OCI-LY7 (cell line): ENCODE measurements around the gene SYN1. TPM values are rescaled to one million over a fixed set of nuclear protein-coding genes. Genes with fewer than 3 reads are reported as not detected.

Experiments
- BruUV-seq: library from RNA; stranded (reverse); fragments of 400-500 nt; replicated peaks from 2 replicates; lab custom pipeline; 2021; lab: Mats Ljungman, UMichigan
- CTCF ChIA-PET: fragments of 300-600 bp; sonication (Branson Sonifier 250); formaldehyde crosslinking; loops from one replicate; lab custom pipeline; 2022; ENCODE audit warnings: antibody characterized with exemption; ENCODE audit not compliant: unreplicated experiment; lab: Charles Lee
- POLR2A ChIA-PET: fragments of 300-600 bp; sonication (Branson Sonifier 250); formaldehyde crosslinking; loops from one replicate; lab custom pipeline; 2022; ENCODE audit warnings: antibody characterized with exemption; lab: Charles Lee
- DNase-seq: peaks from one replicate; pipeline ENCODE4 v3.0.0-alpha.2; 2015; ENCODE audit warnings: low spot score
- H2AFZ ChIP-seq: fragments of 200-600 bp; sonication (generic), shearing (Covaris generic); 2 replicates; pipeline ENCODE4 v1.6.1; 2014; ENCODE audit warnings: mild to moderate bottlenecking, antibody characterized with exemption, low read length, moderate library complexity
- H3K27ac ChIP-seq: fragments of 200-600 bp; sonication (generic); 2 replicates; pipeline ENCODE4 v1.5.1; 2014; ENCODE audit warnings: mixed run types, low read depth, mild to moderate bottlenecking, moderate library complexity, low read length, inconsistent platforms; ENCODE audit not compliant: poor library complexity, severe bottlenecking
- H3K36me3 ChIP-seq: fragments of 200-600 bp; sonication (generic); 2 replicates; pipeline ENCODE4 v1.6.1; 2014; ENCODE audit warnings: mild to moderate bottlenecking, antibody characterized with exemption, low read length, moderate library complexity, mixed read lengths; ENCODE audit not compliant: insufficient read depth
- H3K4me1 ChIP-seq: fragments of 200-600 bp; sonication (generic); 2 replicates; pipeline ENCODE4 v1.5.1; 2014; ENCODE audit warnings: mild to moderate bottlenecking, low read length; ENCODE audit not compliant: insufficient read depth, poor library complexity, severe bottlenecking
- H3K4me2 ChIP-seq: fragments of 200-600 bp; sonication (generic); 2 replicates; pipeline ENCODE4 v1.6.1; 2014; ENCODE audit warnings: mild to moderate bottlenecking, low read length
- H3K4me3 ChIP-seq: fragments of 200-600 bp; sonication (generic); 2 replicates; pipeline ENCODE4 v1.5.1; 2014; ENCODE audit warnings: mild to moderate bottlenecking, low read depth, low read length; ENCODE audit not compliant: poor library complexity, severe bottlenecking
- H3K79me2 ChIP-seq: fragments of 200-600 bp; sonication (generic); 2 replicates; pipeline ENCODE4 v1.6.1; 2016; ENCODE audit warnings: low read depth, mild to moderate bottlenecking, low read length, moderate library complexity, mixed read lengths; ENCODE audit not compliant: insufficient read depth
- H3K9me2 ChIP-seq: fragments of 200-600 bp; sonication (generic); 2 replicates; pipeline ENCODE4 v1.6.1; 2016; ENCODE audit warnings: mild to moderate bottlenecking, low read length, mixed read lengths; ENCODE audit not compliant: insufficient read depth
- H3K9me3 ChIP-seq: fragments of 200-600 bp; sonication (generic); 2 replicates; pipeline ENCODE4 v1.6.1; 2014; ENCODE audit warnings: mild to moderate bottlenecking, mixed run types, low read length, mixed read lengths
- H4K20me1 ChIP-seq: fragments of 200-600 bp; sonication (generic); 2 replicates; pipeline ENCODE4 v1.6.1; 2014; ENCODE audit warnings: mild to moderate bottlenecking, antibody characterized with exemption, low read length, moderate library complexity, mixed read lengths; ENCODE audit not compliant: insufficient read depth
- EZH2phosphoT487 ChIP-seq: fragments of 200-600 bp; sonication (generic); IDR thresholded peaks from 2 replicates; pipeline ENCODE4 v1.6.1; 2018; ENCODE audit warnings: low read depth, borderline replicate concordance, mild to moderate bottlenecking, mixed run types, antibody characterized with exemption, low read length, moderate library complexity, mixed read lengths
- intact Hi-C: fragments of 100-400 bp; cut with micrococcal nuclease; formaldehyde crosslinking; loops from one replicate; pipeline ENCODE4 v1.10.0; 2022; ENCODE audit not compliant: unreplicated experiment
- total RNA-seq, 2 experiments: library from RNA; depleted of rRNA in 1 of 2; stranded (reverse); fragments of >200 nt in 1 of 2; shearing (Covaris generic) in 1 of 2; gene quantifications; 2 replicates each; pipeline ENCODE4 v1.2.3, GENCODE V29; 2014 to 2022
- TF ChIP-seq, protein P1 (sequence below): fragments of 200-600 bp; sonication (generic); conservative IDR thresholded peaks from 2 replicates; pipeline ENCODE4 v1.5.1; 2014; ENCODE audit warnings: mild to moderate bottlenecking, antibody characterized with exemption, low read length, moderate library complexity, mixed read lengths

SYN1 gene
- total RNA-seq, 2 experiments from 2014 or later: not detected

DNA sequence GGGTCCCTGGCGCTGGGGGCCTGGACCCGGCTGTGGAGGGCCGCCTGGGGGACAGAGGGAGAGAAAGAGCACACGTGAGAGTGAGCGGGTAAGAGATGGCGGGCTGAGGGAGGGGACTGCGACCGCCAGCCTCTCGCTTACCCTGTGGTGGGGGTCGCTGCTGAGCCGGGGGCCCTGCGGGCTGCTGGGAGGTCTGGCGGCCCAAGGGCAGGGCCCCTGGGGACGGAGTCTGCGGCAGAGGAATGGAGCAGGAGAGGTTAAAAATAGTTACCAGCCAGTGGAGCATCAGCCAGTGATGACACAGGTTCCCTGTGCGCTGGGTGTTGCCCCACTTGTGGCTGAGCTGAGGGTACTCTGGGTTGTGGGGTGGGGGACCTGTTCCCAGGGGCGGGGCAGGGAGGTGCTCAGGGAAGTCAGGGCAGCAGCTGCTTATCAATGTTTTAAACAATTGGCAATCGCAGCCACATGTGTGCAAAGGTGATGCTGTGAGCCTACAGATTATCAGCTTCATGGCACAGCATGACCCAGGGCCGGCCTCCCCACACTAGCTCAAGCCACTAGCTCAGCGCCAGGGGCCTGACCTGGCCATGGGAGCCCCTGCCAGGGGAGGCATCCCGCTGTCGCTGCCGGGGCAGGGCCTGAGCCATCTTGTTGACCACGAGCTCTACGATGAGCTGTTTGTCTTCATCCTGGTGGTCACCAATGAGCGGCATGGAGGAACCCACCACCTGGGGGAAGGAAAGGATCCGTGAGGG lies 44.9 kb downstream of the SYN1 start:
- Histone ChIP-seq H3K27ac (no peak overlapping the region), H3K9me2 (no peaks in the 10 kb centered on the region), H3K4me1 (no peaks in the 10 kb centered on the region), H3K9me3 (no peaks in the 10 kb centered on the region), H2AFZ (no peak overlapping the region), H4K20me1 (no peaks in the 10 kb centered on the region), H3K4me2 (no peak overlapping the region), H3K36me3 (peaks cover 17% of the 10 kb centered on the region), H3K79me2 (no peaks in the 10 kb centered on the region), H3K4me3 (no peak overlapping the region)
- TF ChIP-seq EZH2phosphoT487: no peak
- TF ChIP-seq, protein P1, sequence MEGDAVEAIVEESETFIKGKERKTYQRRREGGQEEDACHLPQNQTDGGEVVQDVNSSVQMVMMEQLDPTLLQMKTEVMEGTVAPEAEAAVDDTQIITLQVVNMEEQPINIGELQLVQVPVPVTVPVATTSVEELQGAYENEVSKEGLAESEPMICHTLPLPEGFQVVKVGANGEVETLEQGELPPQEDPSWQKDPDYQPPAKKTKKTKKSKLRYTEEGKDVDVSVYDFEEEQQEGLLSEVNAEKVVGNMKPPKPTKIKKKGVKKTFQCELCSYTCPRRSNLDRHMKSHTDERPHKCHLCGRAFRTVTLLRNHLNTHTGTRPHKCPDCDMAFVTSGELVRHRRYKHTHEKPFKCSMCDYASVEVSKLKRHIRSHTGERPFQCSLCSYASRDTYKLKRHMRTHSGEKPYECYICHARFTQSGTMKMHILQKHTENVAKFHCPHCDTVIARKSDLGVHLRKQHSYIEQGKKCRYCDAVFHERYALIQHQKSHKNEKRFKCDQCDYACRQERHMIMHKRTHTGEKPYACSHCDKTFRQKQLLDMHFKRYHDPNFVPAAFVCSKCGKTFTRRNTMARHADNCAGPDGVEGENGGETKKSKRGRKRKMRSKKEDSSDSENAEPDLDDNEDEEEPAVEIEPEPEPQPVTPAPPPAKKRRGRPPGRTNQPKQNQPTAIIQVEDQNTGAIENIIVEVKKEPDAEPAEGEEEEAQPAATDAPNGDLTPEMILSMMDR: no peak
- DNase-seq: no peak
- POLR2A ChIA-PET: no interaction called here
- intact Hi-C loops: no loop called here
- no TSS peak for BruUV-seq
- CTCF ChIA-PET: no interaction called here

GRCh38 chrX:47574076-47574546 lies 45.5 kb downstream of the SYN1 start:
- Histone ChIP-seq H3K27ac (no peak overlapping the region), H3K9me3 (no peaks in the 10 kb centered on the region), H3K4me3 (no peak overlapping the region), H4K20me1 (no peaks in the 10 kb centered on the region), H3K79me2 (no peaks in the 10 kb centered on the region), H3K4me2 (no peak overlapping the region), H3K9me2 (no peaks in the 10 kb centered on the region), H3K4me1 (no peaks in the 10 kb centered on the region), H2AFZ (no peak overlapping the region), H3K36me3 (peaks cover 21% of the 10 kb centered on the region)
- TF ChIP-seq, protein P1: no peak
- TF ChIP-seq EZH2phosphoT487: no peak
- BruUV-seq: no TSS peak
- ChIA-PET POLR2A (no interaction called here), CTCF (interaction anchor here (0.5 kb wide), 1 partner anchor 9 kb away, joined by 4 read pairs; no protein-coding TSS in a partner anchor)
- intact Hi-C loops: no loop called here
- no peak for DNase-seq
